GM19240 (cell line): ENCODE measurements around the gene CDRT4.

Source experiments
- DNase-seq: peaks from one replicate; pipeline ENCODE4 v3.0.0; 2011; ENCODE audit warnings: low spot score; ENCODE audit not compliant: insufficient read length

Gene CDRT4

GRCh38 chr17:15397620-15398019 is 69.8 kb downstream of the CDRT4 start:
- no peak for DNase-seq

GRCh38 chr17:15395091-15395490 is 72.3 kb downstream of the CDRT4 start:
- no peak for DNase-seq

GRCh38 chr17:15393414-15393813 is 74.0 kb downstream of the CDRT4 start:
- no peak for DNase-seq

- no peak for DNase-seq
Measured at GRCh38 chr17:15392326-15392741, 75.1 kb downstream of the CDRT4 start.

- DNase-seq = no peak
Measured at GRCh38 chr17:15388356-15389041, 78.9 kb downstream of the CDRT4 start.

- no peak for DNase-seq
Measured at GRCh38 chr17:15386083-15386482, 81.3 kb downstream of the CDRT4 start.
